ENCODE results near the gene KRTAP5-9.
A peak's percentile ranks its signal among the peaks of the same experiment; 100 is the strongest.
"Not testable (repeated sequence)": the region's sequence is repeated elsewhere in the genome, so short reads cannot be mapped to it uniquely, and the experiment has no call there.

The KRTAP5-9 gene

GRCh38 chr11:71582309-71582895, 34.2 kb downstream of the KRTAP5-9 start, which contains the start of gene KRTAP5-11:
TSS of gene KRTAP5-11 (minus strand) at chr11:71582875. CDS start at chr11:71582837, 38 bp downstream.
- TF ChIP-seq CTCF (IDR thresholded peaks at IDR 0.05; ENCODE audit: borderline replicate concordance, insufficient read depth, low read depth, low read length) = no peak
- H3K4me3 ChIP-seq (ENCODE audit: low read depth, low read length) = no peak within 1 kb of the TSS

DNA sequence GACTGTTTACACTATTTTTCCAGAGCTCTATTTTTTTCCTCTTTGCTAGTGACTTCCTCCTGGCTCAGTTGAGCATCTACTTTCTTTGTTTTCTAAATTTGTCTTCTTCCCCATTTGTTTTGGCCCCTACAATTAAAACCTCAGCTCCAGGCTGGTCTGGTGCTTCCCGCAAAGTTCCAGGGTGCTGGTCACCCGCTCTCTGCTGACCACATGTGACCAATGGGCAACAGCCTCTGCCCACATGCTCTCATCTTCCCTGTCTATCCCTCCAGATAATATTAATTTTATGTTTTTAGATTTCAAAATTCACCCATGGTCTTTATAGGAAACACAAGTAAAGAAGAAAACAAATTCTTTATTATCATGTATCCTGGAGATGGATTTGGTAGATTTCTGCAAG, 34.7 kb downstream of the KRTAP5-9 start:
- not testable (repeated sequence) for H3K4me3 ChIP-seq (ENCODE audit: low read depth, low read length)

DNA sequence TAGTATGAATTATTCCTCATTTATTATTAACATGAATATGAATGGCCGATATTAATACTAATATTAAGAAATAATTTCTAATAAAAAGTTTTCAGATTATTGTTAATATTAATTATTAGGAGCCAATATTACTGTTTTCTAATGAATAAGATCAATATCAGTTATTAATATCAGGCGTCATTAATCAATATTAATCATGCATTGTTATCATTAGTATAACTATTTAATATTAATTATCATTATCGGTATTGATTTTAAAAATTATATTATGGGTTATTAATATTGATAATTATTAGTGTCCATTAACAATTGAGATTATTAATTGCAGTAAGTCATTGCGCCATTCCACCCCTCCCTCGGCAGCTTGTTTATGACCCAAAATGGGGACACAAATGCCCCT, 37.5 kb downstream of the KRTAP5-9 start:
- not testable (repeated sequence) for H3K4me3 ChIP-seq (ENCODE audit: low read depth, low read length)

- not testable (repeated sequence) for H3K4me3 ChIP-seq (ENCODE audit: low read depth, low read length)
Observed at GRCh38 chr11:71588314-71588713, 40.1 kb downstream of the KRTAP5-9 start.

- not testable (repeated sequence) for H3K4me3 ChIP-seq (ENCODE audit: low read depth, low read length)
Observed at GRCh38 chr11:71588822-71589545, 40.8 kb downstream of the KRTAP5-9 start.

GRCh38 chr11:71589546-71589920, 41.3 kb downstream of the KRTAP5-9 start:
- H3K4me3 ChIP-seq (ENCODE audit: low read depth, low read length) = not testable (repeated sequence)

More at GRCh38 chr11:71588822-71589545, 40.8 kb downstream of the KRTAP5-9 start:
- peak; percentile 35; the same call in 1 of the 2 replicates for TF ChIP-seq CTCF (IDR thresholded peaks at IDR 0.05; ENCODE audit: borderline replicate concordance, insufficient read depth, low read depth, low read length)
